Esophagus squamous epithelium (tissue), 5 donors: ENCODE measurements around the gene TMEM44. TPM values are rescaled to one million over a fixed set of nuclear protein-coding genes. Genes with fewer than 3 reads are reported as not detected.

ENCODE experiments used
- DNase-seq: peaks from one replicate; lab custom pipeline; 2025; lab: John Stamatoyannopoulos, UW
- H3K27ac ChIP-seq, 4 donors: fragments of 200-600 bp; sonication (generic); one replicate each; pipeline ENCODE4 v1.5.1; 2016 to 2019; ENCODE audit warnings: mild to moderate bottlenecking in 1 of 4
- H3K27me3 ChIP-seq, 4 donors: fragments of 200-600 bp; sonication (generic); 1 replicate in 3 of 4; 2 replicates in 1 of 4; pipeline versions ENCODE4 v1.5.1 to v1.6.0; 2017 to 2021; ENCODE audit warnings: antibody characterized with exemption in 1 of 4
- H3K36me3 ChIP-seq, 3 donors: fragments of 200-600 bp; sonication (generic); one replicate each; pipeline ENCODE4 v1.5.1; 2016 to 2019
- H3K4me1 ChIP-seq, 3 donors: fragments of 200-600 bp; sonication (generic); one replicate each; pipeline ENCODE4 v1.5.1; 2017 to 2019
- H3K4me3 ChIP-seq, 4 donors: fragments of 200-600 bp; sonication (generic); 1 replicate in 3 of 4; 2 replicates in 1 of 4; pipeline ENCODE4 v1.5.1; 2016 to 2019; ENCODE audit warnings: mild to moderate bottlenecking in 2 of 4, moderate library complexity in 1 of 4
- H3K9me3 ChIP-seq, 3 donors: fragments of 200-600 bp; sonication (generic); one replicate each; pipeline ENCODE4 v1.5.1; 2016 to 2019
- CTCF ChIP-seq, 6 experiments: fragments of 450-650 bp in 4 of 6; fragments of 200-600 bp in 2 of 6; sonication (generic) in 2 of 6; IDR thresholded peaks; one replicate each; pipeline ENCODE4 v1.5.1; 2016 to 2019; ENCODE audit warnings: antibody characterized with exemption in 6 of 6, mild to moderate bottlenecking in 4 of 6, moderate library complexity in 4 of 6
- POLR2A ChIP-seq, 4 donors: fragments of 450-650 bp; IDR thresholded peaks; one replicate each; pipeline ENCODE4 v1.6.1; 2017; ENCODE audit warnings: antibody characterized with exemption in 4 of 4, mild to moderate bottlenecking in 4 of 4, moderate library complexity in 3 of 4
- WGBS, 2 donors: methylation state at CpG; one replicate each; pipeline ENCODE4 v1.1.5; 2018; 5-methylcytosine and 5-hydroxymethylcytosine counted together
- intact Hi-C: fragments of 100-400 bp; cut with DNase I; formaldehyde crosslinking; loops from one replicate; pipeline ENCODE4 v1.15.0; 2022
- total RNA-seq, 4 donors: library from RNA; depleted of rRNA; stranded (reverse); fragments of >200 nt; gene quantifications; one replicate each; pipeline ENCODE4 v1.1.0, GENCODE V29; 2016
- donor health status: DM: yes; HTN: yes; CAD: no.

TMEM44 gene
- total RNA-seq, 4 donors from 2014 or later = 4.7 to 11.9 (median 7.6) TPM

DNA sequence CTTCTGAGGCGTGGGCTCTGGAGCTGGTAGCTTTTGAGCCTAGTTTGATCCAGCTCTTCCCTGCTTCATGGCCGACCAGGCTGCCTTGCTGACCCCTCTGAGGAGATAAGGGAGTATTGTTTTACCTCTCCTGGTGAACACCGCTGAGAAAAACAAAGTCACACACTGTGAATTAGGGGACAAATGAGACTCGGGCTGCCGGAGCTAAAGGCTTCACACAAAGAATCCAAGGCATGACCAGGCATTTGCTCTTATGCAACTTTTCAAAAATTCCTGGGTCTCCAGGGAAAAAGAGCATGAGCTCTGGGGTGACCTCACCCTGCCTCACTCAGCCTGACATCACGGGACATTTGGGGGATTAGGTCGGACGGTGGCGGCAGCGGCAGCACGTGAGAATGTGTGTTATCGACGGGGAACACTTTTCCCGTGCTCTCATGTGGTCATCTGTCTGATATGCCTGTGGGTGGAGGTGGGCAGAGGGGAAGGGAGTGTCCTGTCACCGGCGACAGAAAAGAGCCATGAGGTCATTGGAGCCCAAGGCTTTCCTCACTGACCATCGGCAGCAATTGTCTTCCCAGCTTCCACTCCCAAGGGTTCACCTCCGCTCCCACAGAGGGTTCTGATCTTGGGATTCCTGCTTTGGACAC, 61.0 kb downstream of the TMEM44 start:
- Histone ChIP-seq H3K36me3 (no peaks in the 10 kb centered on the region), H3K4me3 (peak overlapping the region in 1 of 4 donors; percentile 16), H3K9me3 (no peaks in the 10 kb centered on the region), H3K27ac (peak overlapping the region in 3 of 4 donors; percentile 36 to 59 (median 57)), H3K4me1 (peaks cover 12 to 44% (median 17%) of the 10 kb centered on the region in 3 donors), H3K27me3 (peaks cover 0 to 21% (median 0%) of the 10 kb centered on the region in 4 donors)
- DNase-seq = no peak
- WGBS, 2 donors = 22 to 40% methylated on average over 9 to 10 of the region's 18 CpGs
- intact Hi-C loops = no loop called here
- TF ChIP-seq CTCF (IDR thresholded peaks at IDR 0.05) (no peak), POLR2A (IDR thresholded peaks at IDR 0.05) (no peak)

DNA sequence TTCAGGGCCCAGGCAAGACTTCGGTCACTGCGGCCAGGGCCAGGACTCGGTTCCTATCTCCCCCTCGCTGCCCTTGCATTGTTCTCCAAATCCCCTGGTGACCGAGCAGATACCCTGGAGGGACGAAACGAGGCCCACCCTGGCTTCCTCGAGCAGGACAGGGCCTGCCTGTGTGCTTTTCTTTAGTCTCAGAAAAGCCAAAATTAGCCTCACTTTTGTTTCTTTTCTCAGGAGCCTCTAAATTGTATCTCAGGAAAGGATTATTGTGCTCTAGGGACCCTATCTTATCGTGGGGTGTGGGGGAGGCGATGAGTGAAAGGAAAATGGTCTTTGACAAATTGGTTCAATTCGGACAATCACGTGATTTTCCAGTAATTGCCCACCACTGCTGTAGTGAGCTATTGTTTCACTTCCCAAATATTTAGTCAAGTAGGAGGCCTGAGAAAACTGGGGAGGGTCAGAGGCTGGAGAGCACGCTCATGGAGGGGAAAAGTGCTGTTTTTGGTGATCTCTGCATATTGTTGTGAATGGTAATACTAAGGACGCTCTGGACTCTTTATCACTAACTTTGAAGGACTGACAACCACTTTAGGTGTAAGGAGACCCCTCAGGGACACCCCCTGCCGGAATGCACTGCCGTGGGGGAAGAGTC, 61.6 kb downstream of the TMEM44 start:
- Histone ChIP-seq H3K4me1 (peaks cover 12 to 47% (median 17%) of the 10 kb centered on the region in 3 donors), H3K36me3 (no peaks in the 10 kb centered on the region), H3K27ac (peak overlapping the region in 3 of 4 donors; percentile 36 to 59 (median 57)), H3K4me3 (no peak overlapping the region), H3K27me3 (peaks cover 0 to 23% (median 0%) of the 10 kb centered on the region in 4 donors), H3K9me3 (no peaks in the 10 kb centered on the region)
- intact Hi-C loops = no loop called here
- DNase-seq = no peak
- 77 to 82% methylated on average over 12 to 16 of the region's 16 CpGs for WGBS, 2 donors
- TF ChIP-seq POLR2A (IDR thresholded peaks at IDR 0.05) (no peak), CTCF (IDR thresholded peaks at IDR 0.05) (no peak)

DNA sequence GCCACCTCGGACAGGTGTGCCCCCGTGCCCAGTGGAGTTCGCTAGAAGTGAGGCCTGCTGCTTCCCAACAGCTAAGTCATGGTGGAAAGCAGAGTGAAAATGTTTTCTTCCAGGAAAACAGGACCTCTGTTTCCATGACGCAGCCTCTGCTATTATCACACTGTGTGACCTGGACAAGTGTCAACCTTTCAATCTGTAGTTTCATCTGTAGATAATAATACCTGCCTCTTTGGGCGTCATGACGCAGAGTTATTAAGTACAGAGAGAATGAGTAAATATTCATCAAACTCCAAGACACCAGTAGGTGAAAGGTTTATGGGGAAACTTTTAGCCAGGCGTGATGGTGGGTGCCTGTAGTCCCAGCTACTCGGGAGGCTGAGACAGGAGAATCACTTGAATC, 62.3 kb downstream of the TMEM44 start:
- H3K4me1 ChIP-seq = peaks cover 11 to 45% (median 16%) of the 10 kb centered on the region in 3 donors
- no peak overlapping the region for H3K27ac ChIP-seq
- H3K27me3 ChIP-seq = peaks cover 0 to 23% (median 0%) of the 10 kb centered on the region in 4 donors
- no peak for DNase-seq
- no peaks in the 10 kb centered on the region for H3K9me3 ChIP-seq
- intact Hi-C loops = no loop called here
- H3K36me3 ChIP-seq = no peaks in the 10 kb centered on the region
- 95 to 96% methylated on average over 7 to 8 of the region's 8 CpGs for WGBS, 2 donors
- TF ChIP-seq POLR2A (IDR thresholded peaks at IDR 0.05) = no peak
- no peak for TF ChIP-seq CTCF (IDR thresholded peaks at IDR 0.05)
- no peak overlapping the region for H3K4me3 ChIP-seq

- peaks cover 6 to 38% (median 10%) of the 10 kb centered on the region in 3 donors for H3K4me1 ChIP-seq
- no peak overlapping the region for H3K27ac ChIP-seq
- no peak for DNase-seq
- H3K9me3 ChIP-seq = no peaks in the 10 kb centered on the region
- no peaks in the 10 kb centered on the region for H3K36me3 ChIP-seq
- intact Hi-C loops = no loop called here
- H3K4me3 ChIP-seq = no peak overlapping the region
- no peak for TF ChIP-seq CTCF (IDR thresholded peaks at IDR 0.05)
- no peak for TF ChIP-seq POLR2A (IDR thresholded peaks at IDR 0.05)
- peaks cover 0 to 23% (median 0%) of the 10 kb centered on the region in 4 donors for H3K27me3 ChIP-seq
- 85 to 87% methylated on average over 13 of the region's 13 CpGs for WGBS, 2 donors
Measured at GRCh38 chr3:194570235-194570634, 63.0 kb downstream of the TMEM44 start.

GRCh38 chr3:194569252-194569651, 64.0 kb downstream of the TMEM44 start:
- Histone ChIP-seq H3K9me3 (no peaks in the 10 kb centered on the region), H3K36me3 (no peaks in the 10 kb centered on the region), H3K27me3 (peaks cover 0 to 32% (median 0%) of the 10 kb centered on the region in 4 donors), H3K27ac (no peak overlapping the region), H3K4me1 (peaks cover 6 to 28% (median 10%) of the 10 kb centered on the region in 3 donors), H3K4me3 (no peak overlapping the region)
- intact Hi-C loops = no loop called here
- no peak for DNase-seq
- TF ChIP-seq CTCF (IDR thresholded peaks at IDR 0.05) (no peak), POLR2A (IDR thresholded peaks at IDR 0.05) (no peak)
- WGBS, 2 donors = 85% methylated on average over 11 to 12 of the region's 12 CpGs
